H1 (cell line): ENCODE measurements around the gene POP5.

Experiments used
- ATF3 ChIP-seq: IDR thresholded peaks from 2 replicates; pipeline ENCODE4 v1.6.1; 2011; ENCODE audit warnings: low read depth, mild to moderate bottlenecking, low read length; ENCODE audit not compliant: insufficient read depth
- BRCA1 ChIP-seq: IDR thresholded peaks from 2 replicates; pipeline ENCODE4 v1.6.1; 2012; ENCODE audit warnings: low read depth, low read length, improper control_type of control experiment
- CBX5 ChIP-seq: fragments of 300-800, 300-1000 bp; sonication (generic); IDR thresholded peaks from 2 replicates; pipeline ENCODE4 v1.7.1; 2016; ENCODE audit warnings: antibody characterized with exemption, low read length, low read depth
- EP300 ChIP-seq, 2 experiments: IDR thresholded peaks; 1 replicate in 1 of 2; 2 replicates in 1 of 2; pipeline ENCODE4 v1.6.1; 2011 to 2012; ENCODE audit warnings: low read depth in 2 of 2, low read length in 2 of 2, mild to moderate bottlenecking in 2 of 2, borderline replicate concordance in 1 of 2, inconsistent platforms in 1 of 2, moderate library complexity in 1 of 2
- EZH2 ChIP-seq: fragments of 200-600 bp; sonication (generic); IDR thresholded peaks from 2 replicates; pipeline ENCODE4 v1.7.1; 2012; ENCODE audit warnings: low read depth, mild to moderate bottlenecking, moderate library complexity, low read length, inconsistent platforms; ENCODE audit not compliant: severe bottlenecking
- GABPA ChIP-seq: IDR thresholded peaks from 2 replicates; pipeline ENCODE4 v1.6.1; 2011; ENCODE audit warnings: mild to moderate bottlenecking, low read length, moderate library complexity, borderline replicate concordance; ENCODE audit not compliant: insufficient read depth
- MAFK ChIP-seq: IDR thresholded peaks from 2 replicates; pipeline ENCODE4 v1.6.1; 2012; ENCODE audit warnings: low read depth, mild to moderate bottlenecking, improper control_type of control experiment, low read length
- NANOG ChIP-seq: IDR thresholded peaks from 2 replicates; pipeline ENCODE4 v1.6.1; 2011; ENCODE audit warnings: low read length, low read depth, mild to moderate bottlenecking, inconsistent platforms; ENCODE audit not compliant: insufficient read depth, poor library complexity, severe bottlenecking
- POLR2A ChIP-seq, 2 experiments: IDR thresholded peaks; 1 replicate in 1 of 2; 2 replicates in 1 of 2; pipeline ENCODE4 v1.6.1; 2011; ENCODE audit warnings: low read depth in 2 of 2, low read length in 2 of 2, mild to moderate bottlenecking in 2 of 2; ENCODE audit errors: control extremely low read depth in 1 of 2
- RBBP5 ChIP-seq: IDR thresholded peaks from 2 replicates; pipeline ENCODE4 v1.7.1; 2012; ENCODE audit warnings: low read depth, mild to moderate bottlenecking, inconsistent platforms, low read length, moderate library complexity, borderline replicate concordance
- RXRA ChIP-seq: IDR thresholded peaks from 2 replicates; pipeline ENCODE4 v1.6.1; 2011; ENCODE audit warnings: low read depth, mild to moderate bottlenecking, low read length, moderate library complexity; ENCODE audit not compliant: insufficient read depth
- YY1 ChIP-seq: IDR thresholded peaks from 2 replicates; pipeline ENCODE4 v1.6.1; 2011; ENCODE audit warnings: low read depth, mild to moderate bottlenecking, low read length
- ZNF274 ChIP-seq: IDR thresholded peaks from 2 replicates; pipeline ENCODE4 v1.7.0; 2012; ENCODE audit warnings: low read length, borderline replicate concordance; ENCODE audit errors: extremely low read depth
- TF ChIP-seq, protein P1 (sequence below), 3 experiments: IDR thresholded peaks; 1 replicate in 2 of 3; 2 replicates in 1 of 3; pipeline versions ENCODE4 v1.5.1 to v1.6.1; 2011; ENCODE audit warnings: low read length in 3 of 3, mild to moderate bottlenecking in 3 of 3, inconsistent platforms in 2 of 3, low read depth in 1 of 3, moderate library complexity in 1 of 3; ENCODE audit not compliant: insufficient read depth in 1 of 3; ENCODE audit errors: control extremely low read depth in 1 of 3

- TF ChIP-seq BRCA1 (no peak), ZNF274 (no peak), RBBP5 (no peak), RXRA (no peak), EZH2 (no peak), YY1 (no peak), ATF3 (no peak), EP300 (IDR thresholded peaks at IDR 0.05; ENCODE audit: borderline replicate concordance in 1 of 2, low read depth in 2 of 2, low read length in 2 of 2) (no peak), MAFK (no peak), NANOG (no peak), CBX5 (no peak), POLR2A (IDR thresholded peaks at IDR 0.05; ENCODE audit: control extremely low read depth in 1 of 2, low read depth in 2 of 2, low read length in 2 of 2) (no peak), GABPA (no peak)
- TF ChIP-seq, protein P1, sequence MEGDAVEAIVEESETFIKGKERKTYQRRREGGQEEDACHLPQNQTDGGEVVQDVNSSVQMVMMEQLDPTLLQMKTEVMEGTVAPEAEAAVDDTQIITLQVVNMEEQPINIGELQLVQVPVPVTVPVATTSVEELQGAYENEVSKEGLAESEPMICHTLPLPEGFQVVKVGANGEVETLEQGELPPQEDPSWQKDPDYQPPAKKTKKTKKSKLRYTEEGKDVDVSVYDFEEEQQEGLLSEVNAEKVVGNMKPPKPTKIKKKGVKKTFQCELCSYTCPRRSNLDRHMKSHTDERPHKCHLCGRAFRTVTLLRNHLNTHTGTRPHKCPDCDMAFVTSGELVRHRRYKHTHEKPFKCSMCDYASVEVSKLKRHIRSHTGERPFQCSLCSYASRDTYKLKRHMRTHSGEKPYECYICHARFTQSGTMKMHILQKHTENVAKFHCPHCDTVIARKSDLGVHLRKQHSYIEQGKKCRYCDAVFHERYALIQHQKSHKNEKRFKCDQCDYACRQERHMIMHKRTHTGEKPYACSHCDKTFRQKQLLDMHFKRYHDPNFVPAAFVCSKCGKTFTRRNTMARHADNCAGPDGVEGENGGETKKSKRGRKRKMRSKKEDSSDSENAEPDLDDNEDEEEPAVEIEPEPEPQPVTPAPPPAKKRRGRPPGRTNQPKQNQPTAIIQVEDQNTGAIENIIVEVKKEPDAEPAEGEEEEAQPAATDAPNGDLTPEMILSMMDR (IDR thresholded peaks at IDR 0.05; ENCODE audit: control extremely low read depth in 1 of 3, insufficient read depth in 1 of 3, low read depth in 1 of 3, low read length in 3 of 3) = peak; percentile 53 to 63 (median 58)
Measured at GRCh38 chr12:120625557-120626419, 44.6 kb upstream of the POP5 start.
